Activated effector memory CD4-positive, alpha-beta T cell treated with anti-CD3 and anti-CD28 coated beads, Interleukin-2, amount 50 U/mL, for 16 hours (primary cell): ENCODE results near the gene SECTM1.

Experiments
- DNase-seq: peaks from one replicate; pipeline ENCODE4 v3.0.0-alpha.2; 2020

The SECTM1 gene

DNA sequence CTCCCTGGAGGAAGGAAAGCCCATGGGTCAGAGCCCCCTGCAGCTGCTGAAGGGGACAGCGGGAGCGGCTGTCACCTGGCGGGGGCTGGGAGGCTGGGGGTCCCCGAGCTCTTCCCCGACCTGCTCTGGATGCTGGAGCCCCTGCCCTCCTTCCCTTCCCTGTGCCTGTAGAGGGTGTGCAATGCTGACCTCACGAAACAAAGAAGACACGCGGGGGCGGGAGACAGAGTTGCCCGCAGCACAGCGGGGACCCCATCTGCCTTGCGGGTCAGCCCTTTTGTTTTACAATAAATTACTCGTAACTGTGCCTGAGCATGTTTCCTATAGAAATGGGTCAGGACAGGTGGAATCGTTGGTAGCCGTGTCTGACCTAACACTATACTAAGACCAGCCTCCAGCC, 6.3 kb downstream of the SECTM1 start:
- no peak for DNase-seq

DNA sequence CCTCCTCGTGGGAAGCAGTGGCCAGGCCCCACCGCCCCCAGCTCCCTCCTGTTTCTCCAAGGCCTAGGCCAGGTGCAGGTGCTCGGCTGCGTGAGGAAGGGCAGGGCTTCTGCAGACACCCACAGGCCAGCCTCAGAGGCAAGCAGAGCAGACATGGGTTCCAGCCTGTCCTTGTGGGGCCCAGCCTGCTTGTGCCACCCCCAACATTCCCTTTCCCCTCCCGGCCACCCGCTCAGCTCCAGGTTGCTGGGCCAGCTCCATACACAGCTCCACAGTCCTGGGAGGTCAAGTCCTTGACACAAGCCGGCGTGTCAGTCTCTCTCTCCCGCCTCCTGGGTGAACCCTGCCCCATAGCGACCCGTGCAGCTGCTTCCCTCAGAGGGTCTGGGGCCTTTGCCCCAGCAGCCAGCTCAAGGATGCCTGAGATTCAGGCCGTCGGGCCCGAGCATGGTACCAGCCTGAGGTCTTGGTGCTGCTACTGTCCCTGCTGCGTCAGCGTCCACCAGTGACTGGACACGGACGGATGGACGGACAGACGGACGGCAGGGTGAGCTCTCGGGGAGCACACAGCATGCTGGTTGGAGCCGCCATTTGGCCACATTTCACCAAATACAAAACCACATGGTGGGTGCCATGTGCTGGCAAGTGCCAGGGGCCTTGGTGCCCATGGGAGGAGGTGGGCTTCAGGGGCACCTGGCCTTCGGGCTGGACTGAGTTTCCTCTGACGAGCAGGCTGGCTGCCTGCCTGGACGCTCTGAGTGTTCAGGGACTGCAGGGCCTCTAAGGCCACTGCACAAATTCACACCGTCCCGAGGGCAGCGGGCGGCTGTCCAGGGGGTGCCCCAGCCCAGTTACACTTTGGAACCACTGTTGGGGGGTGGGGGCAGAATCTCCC, 8.0 kb downstream of the SECTM1 start:
- DNase-seq: no peak

DNA sequence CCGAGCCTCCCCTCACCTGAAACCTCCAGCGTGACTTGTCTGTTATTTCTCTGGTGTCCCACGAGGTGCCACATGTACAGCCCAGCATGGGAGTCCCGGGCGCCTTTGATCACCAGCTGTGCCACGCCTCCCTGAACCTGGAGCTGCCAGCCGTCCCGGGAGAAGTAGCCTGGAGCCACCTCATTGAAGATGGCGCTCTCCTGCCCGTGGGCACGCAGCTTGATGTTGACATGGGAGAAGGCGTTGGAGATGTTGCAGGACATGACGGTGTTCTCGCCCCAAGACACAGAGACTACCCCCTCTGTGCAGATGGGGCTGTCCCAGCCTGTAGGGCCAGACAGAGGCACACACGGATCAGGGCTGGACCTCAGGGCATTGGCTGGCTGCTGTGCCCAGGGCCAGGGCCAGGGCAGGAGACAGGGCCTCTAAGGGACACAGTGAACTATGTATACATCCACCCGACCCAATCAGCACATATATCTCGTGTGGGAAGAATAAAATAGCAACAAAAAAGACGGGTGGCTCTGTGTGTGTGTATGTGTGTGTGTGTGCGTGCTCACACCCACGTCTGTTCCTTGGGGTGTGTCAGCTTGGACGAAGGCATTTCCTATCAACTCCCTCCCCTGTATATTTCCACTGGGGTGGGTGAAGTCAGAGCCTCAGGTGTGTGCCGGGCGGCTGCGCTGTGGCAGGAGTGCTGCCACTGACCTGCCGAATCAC, 8.8 kb downstream of the SECTM1 start:
- DNase-seq: no peak

DNA sequence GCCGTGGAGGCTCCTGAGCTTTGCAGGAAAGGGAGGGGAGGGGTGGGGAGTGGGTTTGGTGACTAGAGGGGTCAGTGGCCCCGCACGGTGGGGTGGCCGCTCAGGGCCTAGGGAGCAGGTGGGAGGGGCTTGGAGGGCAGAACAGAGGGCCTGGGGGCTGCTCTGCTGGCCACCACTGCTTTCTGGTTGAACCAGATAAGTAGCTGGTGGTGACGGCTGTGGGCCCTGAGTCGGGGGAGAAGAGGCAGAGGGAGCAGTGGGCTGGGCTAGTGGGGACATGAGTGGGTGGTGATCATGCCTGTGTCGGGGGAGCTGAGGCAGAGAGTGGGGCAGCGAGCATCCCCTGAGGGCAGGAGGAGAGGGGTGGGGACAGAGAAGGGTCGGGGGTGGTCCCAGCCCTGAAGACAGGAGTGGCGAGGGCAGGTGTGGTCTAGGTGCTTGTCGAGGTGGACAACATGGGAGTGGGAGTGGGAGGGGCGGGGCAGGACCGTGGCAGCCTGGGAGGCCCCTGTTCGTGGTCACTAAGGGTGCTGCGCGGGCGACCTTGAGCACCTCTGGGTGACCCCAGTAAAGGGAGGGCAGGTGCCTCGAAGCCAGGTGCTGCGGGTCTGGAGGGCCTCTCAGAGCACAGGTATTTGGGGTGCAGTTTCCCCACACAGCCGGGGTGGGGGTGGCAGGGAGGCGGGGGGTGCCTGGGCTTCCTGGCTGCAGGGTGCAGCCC, 9.9 kb downstream of the SECTM1 start:
- no peak for DNase-seq

DNA sequence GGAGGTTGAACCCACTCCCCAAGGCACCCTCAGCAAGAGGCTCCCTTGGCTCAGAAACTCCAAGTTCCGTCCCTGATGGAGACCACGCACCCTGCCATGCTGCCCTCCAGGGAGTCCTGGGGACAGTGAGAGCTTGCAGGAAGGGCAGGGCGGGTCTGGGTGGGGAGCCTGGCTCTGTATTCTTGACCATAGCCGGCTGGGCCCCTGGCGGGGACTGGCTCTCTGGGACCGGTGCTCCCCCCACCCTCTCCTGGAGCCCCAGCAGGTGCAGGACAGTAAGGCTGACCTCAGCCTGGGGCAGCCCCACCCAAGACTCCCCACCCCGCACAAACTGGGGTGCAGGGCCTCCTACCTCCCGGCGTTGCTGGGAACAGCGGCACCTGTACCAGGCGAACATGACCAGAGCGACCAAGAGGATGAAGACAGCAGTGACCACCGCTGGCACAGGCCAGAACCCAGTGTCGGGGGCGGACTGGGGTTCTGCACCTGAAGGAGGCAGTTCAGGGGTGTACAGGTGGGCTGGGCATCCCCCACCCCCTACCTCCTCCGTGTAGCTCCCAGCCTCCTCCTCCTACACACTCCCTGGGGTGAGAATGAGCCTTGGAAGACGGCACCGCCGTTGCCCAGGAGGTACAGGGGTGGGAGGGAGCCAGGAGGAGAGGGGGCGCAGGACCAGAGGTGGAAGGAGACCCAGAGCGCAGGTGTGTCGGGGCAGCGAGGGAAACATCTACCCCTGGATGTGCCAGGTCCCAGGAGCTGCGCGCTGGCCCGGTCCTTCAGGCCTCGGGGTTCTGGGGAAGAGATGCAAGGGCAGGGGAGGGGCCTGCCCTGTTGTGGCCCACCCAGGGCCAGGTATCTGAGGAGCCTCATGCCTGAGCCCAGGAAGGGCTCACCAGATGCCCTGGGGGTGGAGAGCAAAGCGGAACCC, 10.8 kb downstream of the SECTM1 start:
- no peak for DNase-seq

DNA sequence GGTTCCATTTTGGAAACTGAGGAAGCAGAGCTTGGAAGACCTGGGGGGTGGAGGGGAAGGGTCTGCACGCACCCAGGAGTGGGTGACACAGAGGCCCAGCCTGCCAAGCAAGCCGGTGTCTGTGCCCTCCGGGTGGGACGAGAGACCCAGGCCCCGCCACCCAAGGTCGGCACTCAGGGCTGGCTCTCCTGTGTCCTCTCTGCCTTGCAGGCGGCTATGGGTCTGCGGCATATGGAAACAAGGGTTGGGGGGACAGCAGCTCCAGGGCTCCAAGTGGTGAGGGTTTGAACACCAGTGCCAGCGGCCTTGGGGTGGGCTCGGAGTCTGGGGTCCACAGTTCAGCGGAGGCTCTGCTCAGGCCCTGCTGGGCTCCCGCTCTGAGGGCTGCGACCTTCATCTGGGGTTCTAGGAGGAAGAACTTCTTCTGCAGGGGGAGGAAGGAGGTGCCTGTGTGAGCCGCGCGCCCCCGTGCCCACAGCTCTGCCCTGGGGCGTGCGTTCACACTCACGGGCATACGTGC, 11.6 kb downstream of the SECTM1 start:
- no peak for DNase-seq

DNA sequence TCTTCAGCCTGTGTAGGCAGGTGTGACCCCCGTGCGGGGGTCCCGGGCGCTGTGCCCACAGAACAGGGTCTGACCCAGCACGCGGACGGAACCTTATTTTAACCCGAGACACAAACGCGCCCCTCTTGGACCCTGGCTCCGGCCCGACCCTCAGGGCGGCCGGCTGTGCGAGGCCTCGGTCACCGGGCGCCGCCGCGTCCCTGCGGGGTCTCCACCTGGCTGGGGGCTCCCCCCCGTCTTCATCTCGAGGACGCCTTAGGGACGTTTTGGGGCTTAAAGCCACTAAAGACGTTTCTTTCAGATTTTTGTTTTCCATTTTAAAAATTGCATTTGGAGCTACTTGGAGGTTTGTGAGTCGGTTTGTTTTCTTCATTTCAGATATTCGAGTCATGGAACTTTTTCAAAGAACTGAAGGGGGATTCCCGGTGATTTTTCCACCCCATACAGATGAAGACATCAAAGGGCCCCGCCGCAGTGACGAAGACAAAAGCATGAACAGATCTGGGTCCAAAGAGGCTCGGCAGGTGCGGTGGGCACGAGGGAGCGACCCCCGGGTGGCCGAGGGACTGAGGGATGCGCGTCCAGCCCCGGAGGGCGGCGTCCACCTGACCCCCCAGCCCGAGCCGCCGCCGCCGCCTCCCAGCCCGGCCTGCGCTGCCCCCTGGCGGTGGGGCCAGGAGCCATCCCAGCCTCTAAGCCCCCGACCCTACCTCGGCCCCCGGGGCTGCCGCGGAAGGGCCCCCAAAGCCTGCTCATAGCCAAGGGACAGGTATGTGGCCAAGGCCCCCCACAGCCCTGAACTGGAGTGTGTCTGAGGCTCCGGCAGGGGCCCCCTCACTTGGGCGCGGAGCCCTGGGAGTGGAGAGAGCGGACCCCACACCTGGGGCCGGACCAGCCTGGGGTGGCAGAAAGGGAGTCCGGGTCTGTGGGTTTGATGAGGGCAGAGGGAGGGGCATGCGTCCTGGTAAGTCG, 12.3 kb downstream of the SECTM1 start:
- DNase-seq: peak; percentile 92

DNA sequence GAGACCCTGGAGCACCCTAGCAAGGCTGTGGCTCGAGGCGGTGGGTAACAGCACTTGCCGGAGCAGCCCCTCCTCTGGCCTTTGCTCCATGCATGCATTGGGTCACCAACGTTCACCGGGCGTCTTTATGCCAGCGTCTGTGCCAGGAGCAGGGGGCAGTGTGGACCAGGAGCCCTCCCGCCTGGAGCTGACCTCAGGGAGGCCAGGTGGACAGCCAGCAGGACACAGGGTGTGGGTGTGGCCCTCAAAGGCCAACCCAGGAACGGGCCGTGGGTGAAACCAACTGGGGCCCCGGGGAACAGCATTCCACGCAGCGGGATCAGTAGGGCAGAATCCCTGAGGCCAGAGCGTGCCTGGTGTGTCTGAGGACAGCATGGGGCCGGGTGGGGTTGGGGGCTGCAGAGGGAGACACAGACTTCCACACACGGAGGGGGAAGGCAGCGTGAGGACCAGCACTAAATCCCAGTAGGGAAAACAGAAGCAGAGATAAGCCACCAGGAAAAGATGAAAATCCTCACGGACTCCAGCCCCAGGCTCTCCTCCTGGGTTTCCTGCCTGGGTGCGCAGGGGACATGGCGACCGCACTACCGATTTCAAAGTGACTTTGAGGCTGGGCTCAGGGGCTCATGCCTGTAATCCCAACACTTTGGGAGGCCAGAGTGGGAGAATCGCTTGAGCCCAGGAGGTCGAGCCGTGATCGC, 13.3 kb downstream of the SECTM1 start:
- no peak for DNase-seq

DNA sequence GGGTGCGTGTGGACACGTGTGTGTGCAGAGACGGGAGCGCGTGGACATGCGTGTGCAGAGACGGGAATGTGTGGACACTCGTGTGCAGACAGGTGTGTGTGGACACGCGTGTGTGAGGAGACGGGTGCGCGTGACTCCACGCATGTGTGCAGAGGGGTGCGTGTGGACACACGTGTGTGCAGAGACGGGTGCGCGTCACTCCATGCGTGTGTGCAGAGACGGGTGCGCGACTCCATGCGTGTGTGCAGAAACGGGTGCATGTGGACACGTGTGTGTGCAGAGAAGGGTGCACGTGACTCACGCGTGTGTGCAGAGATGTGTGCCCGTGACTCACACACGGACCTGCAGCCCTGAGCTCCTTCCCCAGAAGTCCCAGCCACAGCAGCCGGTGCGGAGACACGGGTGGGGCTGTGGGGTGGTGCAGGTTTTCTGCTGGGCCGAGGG, 13.9 kb downstream of the SECTM1 start:
- no peak for DNase-seq

DNA sequence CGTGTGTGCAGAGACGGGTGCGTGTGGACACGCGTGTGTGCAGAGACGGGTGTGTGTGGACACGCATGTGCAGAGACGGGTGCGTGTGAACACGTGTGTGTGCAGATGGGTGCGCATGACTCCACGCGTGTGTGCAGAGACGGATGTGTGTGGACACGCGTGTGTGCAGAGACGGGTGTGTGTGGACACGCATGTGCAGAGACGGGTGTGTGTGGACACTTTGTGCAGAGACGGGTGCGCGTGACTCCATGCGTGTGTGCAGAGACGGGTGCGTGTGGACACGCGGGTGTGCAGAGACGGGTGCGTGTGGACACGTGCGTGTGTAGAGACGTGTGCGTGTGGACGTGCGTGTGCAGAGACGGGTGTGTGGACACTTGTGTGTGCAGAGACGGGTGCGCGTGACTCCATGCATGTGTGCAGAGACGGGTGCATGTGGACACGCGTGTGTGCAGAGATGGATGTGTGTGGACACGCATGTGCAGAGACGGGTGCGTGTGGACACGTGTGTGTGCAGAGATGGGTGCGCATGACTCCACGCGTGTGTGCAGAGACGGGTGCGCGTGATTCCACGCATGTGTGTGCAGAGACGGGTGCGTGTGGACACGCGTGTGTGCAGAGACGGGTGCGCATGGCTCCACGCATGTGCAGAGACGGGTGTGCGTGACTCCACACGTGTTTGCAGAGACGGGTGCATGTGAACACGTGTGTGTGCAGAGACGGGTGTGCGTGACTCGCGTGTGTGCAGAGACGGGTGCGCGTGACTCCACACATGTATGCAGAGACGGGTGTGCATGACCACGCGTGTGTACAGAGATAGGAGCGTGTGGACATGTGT, 14.6 kb downstream of the SECTM1 start:
- no peak for DNase-seq

DNA sequence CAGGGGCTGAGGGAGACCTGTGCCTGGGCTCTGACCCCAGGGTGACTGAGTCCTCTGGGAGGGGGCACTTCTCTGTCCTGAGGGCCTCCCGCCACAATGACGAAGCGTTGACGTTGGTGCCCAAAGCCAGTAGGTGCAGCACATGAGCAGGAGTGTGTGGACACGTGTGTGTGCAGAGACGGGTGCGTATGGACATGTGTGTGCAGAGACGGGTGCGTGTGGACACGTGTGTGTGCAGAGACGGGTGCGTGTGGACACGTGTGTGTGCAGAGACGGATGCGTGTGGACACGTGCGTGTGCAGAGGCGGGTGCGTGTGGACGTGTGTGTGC, 15.4 kb downstream of the SECTM1 start:
- no peak for DNase-seq

DNA sequence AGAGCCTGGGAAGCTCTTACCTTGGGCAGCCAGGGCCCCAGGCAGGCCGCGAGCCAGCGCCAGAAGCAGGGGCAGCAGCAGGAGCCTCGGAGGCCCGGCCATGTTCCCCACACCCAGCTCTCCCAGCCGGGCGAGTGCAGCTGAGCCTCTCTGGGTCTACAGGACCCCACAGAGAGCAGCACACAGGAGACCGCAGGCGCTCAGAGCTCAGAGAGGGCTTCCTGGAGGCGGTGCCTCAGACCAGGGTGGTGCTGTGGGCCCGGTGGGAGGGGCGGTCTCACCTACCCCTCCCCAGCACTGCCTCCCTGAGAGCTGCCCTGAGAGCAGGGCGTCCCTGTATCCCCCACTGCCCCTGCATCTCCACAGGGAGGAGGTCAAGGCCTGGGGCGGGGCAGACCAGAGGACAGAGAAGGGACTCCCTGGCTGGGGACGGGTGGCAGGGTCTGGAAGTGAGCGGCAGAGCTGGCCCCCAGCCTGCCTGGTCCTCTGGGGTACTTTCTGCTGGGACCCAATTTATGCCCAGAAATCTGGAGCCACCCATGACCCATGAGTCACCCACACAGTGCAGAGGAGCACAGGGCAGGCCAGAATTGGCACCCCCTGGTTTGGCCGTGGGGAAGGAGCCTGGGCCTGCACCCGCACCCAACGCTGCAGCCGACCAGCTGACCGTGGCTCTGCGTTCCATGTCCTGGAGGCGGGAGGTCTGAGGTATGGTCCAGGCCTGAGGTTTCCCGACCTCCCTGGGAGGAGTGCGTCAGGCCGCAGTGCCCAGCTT, 16.0 kb downstream of the SECTM1 start, which contains the start of gene CD7:
CD7 (minus strand) TSS at position 215 of the 775 bp plus-strand sequence; CDS start at position 102, 113 bp downstream.
- DNase-seq: peak; percentile 84

DNA sequence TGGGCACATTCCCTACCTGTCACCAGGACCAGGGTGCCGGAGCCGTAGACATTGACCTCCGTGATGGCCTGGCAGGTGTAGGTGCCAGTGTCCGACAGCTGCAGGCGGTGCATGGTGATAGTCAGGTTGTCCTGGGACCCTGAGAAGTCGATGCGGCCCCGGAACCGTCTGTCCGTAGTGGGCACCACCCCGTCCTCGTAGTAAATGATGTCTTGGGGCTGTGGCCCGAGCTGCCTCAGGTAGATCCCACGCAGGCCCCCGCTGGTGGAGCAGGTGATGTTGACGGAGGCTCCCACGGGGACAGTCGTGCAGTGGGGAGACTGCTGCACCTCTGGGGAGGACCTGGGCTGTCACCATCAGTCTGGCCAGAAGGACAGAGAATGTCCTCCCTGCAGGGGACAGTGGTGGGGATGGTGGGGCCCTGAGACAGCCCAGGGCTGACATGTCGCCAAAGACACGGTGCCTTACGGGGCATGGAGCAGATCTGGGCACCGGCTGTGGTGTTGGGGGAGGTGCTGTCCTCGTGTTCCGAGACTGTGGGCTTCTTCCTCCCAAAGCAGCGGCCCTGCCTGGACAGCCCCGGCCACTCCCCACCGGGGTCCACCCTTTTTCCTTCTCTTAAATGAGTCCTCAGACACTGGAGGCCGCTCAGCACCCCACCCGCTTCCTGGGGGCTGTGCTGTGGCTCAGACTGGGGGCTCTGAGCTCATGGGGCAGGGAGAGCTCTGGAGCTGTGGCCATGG, 16.7 kb downstream of the SECTM1 start:
- peak; percentile 71 for DNase-seq

DNA sequence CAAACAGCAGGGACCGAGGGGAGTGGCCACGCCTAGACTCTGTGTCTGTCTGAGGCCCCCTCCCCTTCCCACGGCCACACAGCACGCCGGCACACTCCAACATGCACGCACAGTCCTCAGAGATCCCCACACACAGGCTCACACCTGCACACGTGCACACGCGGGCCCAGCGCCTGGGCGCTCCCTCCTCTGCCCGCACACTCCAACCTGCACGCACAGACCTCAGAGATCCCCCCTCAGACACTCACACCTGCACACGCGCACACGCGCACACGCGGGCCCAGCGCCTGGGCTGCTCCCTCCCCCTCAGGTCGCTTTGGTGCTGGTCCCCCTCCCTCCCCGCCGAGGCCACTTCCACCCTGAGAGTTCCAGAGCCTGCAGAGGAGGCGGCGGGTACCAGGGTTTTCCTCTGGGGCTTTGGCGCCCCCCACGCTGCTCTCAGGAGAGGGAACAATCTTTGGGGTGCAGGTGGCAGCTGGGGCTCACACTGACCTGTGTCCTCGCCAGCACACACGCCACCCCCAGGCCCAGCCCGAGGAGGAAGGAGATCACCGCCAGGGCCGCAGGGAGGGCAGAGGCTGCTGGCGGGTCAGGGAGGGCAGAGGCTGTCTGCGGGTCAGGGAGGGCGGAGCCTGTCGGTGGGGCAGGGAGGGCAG, 17.7 kb downstream of the SECTM1 start:
- peak; percentile 77 for DNase-seq

DNA sequence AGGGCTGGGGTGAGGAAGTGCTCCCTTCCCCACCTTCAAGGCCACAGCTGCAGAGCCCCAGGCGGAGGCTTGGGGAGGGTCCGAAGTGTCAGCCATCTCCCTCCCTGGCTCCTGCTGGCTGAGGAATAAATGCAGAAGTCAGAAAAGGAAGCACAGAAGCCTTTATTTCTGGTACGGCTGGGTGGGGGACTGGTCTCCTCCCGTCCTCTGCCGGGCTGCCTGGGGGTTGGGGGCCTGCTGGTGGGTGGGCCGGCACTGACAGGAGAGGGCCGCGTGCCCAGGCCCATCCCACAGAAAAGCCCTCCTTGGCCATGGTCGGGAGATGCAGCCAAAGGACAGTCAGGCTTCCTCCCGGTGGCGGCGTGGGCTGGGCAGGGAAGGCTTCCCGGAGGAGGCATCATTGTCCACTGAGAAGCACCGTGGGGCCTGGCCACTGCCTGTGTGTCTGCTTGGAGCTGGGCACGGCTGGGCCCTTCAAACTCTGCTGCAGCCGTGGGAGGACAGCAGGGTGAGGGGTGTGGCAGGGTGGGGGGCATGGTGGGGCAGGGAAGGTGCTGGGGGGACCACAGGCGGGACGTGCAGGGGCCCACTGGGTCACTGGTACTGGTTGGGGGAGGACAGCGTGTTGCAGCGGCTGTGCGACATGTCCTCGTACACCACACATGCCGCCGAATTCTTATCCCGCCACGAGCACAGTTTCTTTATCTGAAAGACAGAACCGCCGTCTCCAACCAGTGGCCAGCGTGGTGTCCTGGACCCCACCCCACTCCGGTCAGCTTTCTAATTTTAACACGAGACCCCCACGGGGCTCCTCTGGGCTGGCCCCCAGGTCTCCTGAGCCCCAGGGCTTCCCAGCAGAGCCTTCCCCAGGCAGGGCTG, 18.6 kb downstream of the SECTM1 start:
- DNase-seq: no peak
